Astrocyte of the cerebellum (primary cell): Measurements from ENCODE around the gene C5AR2.
"Not testable (repeated sequence)": the region's sequence is repeated elsewhere in the genome, so short reads cannot be mapped to it uniquely, and the experiment has no call there.

ENCODE experiments used
- DNase-seq: peaks from one replicate; pipeline ENCODE4 v3.0.0-alpha.2; 2011; ENCODE audit warnings: low read depth
- H3K4me3 ChIP-seq: 2 replicates; pipeline ENCODE4 v1.5.1; 2011; ENCODE audit warnings: mild to moderate bottlenecking, low read depth, low read length, moderate library complexity
- in situ Hi-C: cut with HindIII; loops from 2 replicates; pipeline ENCODE4 v1.10.0; 2017; ENCODE audit warnings: low sequenced_read_pairs
- TF ChIP-seq, protein P1 (sequence below): IDR thresholded peaks from 2 replicates; pipeline ENCODE4 v1.5.1; 2012; ENCODE audit warnings: low read length, low read depth, moderate library complexity, mild to moderate bottlenecking; ENCODE audit errors: missing control alignments

Gene C5AR2

DNA sequence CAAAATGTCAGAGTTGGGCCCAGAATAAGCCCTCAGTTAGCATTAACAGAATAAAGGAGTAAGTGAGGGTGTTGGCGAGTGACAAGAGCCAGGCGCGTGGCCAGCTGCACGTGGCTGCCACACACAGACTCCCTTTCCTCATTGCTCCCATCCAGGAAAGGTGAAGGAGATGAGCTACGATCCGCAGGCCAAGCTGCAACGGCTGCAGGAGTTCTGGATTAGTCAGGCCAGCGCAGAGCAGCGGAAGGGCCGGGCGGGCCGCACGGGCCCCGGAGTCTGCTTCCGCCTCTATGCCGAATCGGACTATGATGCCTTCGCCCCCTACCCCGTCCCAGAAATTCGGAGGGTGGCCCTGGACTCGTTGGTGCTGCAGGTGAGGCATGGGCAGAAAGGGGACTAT is 30.3 kb downstream of the C5AR2 start:
- TF ChIP-seq, protein P1, sequence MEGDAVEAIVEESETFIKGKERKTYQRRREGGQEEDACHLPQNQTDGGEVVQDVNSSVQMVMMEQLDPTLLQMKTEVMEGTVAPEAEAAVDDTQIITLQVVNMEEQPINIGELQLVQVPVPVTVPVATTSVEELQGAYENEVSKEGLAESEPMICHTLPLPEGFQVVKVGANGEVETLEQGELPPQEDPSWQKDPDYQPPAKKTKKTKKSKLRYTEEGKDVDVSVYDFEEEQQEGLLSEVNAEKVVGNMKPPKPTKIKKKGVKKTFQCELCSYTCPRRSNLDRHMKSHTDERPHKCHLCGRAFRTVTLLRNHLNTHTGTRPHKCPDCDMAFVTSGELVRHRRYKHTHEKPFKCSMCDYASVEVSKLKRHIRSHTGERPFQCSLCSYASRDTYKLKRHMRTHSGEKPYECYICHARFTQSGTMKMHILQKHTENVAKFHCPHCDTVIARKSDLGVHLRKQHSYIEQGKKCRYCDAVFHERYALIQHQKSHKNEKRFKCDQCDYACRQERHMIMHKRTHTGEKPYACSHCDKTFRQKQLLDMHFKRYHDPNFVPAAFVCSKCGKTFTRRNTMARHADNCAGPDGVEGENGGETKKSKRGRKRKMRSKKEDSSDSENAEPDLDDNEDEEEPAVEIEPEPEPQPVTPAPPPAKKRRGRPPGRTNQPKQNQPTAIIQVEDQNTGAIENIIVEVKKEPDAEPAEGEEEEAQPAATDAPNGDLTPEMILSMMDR, result no peak
- no peak for DNase-seq
- no peak overlapping the region for H3K4me3 ChIP-seq
- in situ Hi-C loops, result no loop called here

DNA sequence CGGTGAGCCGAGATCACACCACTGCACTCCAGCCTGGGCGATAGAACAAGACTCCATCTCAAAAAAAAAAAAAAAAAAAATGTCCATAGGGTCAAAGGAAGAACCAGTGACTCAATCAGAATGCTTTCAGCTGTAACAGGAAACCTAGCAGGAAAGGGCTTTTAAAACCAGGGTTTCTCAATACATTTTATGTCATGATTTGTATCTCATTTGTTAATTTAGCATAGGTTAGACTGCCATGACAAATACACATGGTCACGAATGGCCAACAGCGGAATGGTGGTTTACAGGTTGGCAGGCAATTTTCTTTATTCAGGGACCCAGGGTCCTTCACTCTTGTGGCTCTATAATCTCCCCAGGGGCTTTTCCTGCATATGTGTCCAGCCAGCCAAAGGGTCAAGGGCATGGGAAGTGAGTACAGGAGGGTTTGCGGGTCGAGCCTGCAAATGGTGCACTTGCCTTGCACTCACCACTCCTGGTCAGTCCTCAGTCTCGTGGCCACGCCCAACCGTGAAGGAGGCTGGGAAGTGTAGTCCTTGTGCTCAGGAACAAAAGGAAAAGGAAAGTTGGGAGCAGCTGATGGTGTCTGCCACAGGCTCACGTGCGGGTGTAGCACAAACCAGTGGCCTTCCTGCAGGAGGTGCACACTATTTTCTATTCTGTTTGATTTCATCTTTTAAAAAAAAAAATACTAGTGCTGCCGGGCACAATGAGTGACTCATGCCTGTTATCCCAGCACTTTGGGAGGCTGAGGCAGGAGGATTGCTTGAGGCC is 32.0 kb downstream of the C5AR2 start:
- no peak for DNase-seq
- no peak overlapping the region for H3K4me3 ChIP-seq
- in situ Hi-C loops, result no loop called here
- TF ChIP-seq, protein P1, result no peak

DNA sequence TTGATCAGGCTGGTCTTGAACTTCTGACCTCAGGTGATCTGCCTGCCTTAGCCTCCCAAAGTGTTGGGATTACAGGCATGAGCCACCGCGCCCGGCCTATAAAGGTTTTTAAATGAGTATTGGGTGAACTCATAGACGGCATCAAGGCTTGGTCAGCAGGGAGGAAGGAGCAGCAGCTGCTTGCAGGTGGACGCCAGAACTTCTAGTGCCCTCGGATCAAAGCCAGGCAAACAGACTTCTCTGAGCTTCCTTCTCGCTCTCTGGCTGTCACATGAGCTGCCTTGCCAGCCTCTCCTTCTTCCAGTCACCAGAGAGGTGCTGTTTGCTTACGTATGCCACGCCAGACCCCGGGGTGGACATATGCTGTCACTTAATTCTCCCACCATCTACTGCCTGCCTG is 33.5 kb downstream of the C5AR2 start:
- in situ Hi-C loops, result not testable (repeated sequence)

DNA sequence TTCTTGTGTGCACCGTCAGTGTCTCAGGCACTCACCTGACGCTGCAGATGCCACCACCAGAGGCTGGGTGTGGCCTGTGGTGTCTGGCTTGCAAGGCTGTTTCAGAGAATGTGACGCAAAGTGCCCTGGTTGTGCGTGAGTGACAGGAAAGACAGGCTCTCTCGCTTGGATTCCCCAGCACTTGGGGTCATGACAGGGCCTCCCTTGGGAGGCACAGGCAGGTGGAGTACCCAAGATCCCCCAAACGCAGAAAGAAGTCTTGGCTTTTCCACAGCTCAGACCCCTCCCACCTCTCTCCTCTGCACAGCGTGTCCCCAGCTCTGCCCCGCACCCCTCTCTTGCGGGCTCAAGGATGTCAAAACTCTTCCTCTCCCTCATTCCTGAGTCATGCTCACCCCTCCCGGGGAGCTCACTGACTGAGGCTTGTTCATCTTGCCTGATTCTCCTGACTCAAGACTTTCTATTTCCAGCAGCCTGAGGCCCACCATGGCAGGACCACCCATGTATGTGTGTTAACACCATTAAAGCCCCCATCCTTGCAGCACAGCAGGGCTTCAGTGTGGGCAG is 38.2 kb downstream of the C5AR2 start:
- H3K4me3 ChIP-seq, result no peak overlapping the region
- TF ChIP-seq, protein P1, result no peak
- DNase-seq, result no peak
- in situ Hi-C loops, result no loop called here

More for the DNA sequence above, 33.5 kb downstream of the C5AR2 start:
- not testable (repeated sequence) for DNase-seq, H3K4me3 ChIP-seq

DNA sequence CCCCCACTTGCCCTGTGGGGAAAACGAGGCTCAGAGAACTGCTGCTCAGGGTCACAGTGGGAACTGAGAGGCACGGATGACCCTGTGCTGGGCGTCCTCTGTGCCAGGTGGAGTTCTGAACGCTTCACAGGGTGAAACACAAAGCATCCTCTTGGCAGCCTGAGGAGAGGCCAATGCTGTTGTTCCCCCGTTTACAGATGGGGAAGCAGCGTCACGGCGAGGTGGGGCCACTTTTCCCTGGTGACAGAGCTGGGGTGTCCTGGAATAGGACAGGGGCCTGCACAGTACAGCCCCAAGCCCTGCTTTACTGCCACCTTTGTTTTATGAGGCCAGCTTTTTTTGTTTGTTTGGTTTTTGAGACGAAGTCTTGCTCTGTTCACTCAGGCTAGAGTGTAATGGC is 39.3 kb downstream of the C5AR2 start:
- TF ChIP-seq, protein P1, result no peak
- DNase-seq, result no peak
- in situ Hi-C loops, result no loop called here
- no peak overlapping the region for H3K4me3 ChIP-seq

DNA sequence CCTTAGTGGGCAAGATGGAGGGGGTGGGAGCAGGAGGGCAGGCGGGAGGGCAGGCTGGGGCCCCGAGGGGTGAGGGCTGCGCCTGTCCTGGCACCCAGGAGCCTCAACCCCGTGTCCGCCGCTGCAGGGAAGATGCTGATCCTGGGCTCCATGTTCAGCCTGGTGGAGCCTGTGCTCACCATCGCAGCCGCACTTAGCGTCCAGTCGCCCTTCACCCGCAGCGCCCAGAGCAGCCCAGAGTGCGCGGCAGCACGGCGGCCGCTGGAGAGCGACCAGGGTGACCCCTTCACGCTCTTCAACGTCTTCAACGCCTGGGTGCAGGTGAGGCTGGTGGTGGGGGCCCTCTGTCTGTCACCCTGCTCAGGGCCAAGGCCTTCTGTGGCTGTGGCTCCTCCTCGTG is 40.6 kb downstream of the C5AR2 start:
- TF ChIP-seq, protein P1, result no peak
- in situ Hi-C loops, result no loop called here
- DNase-seq, result no peak
- H3K4me3 ChIP-seq, result no peak overlapping the region

DNA sequence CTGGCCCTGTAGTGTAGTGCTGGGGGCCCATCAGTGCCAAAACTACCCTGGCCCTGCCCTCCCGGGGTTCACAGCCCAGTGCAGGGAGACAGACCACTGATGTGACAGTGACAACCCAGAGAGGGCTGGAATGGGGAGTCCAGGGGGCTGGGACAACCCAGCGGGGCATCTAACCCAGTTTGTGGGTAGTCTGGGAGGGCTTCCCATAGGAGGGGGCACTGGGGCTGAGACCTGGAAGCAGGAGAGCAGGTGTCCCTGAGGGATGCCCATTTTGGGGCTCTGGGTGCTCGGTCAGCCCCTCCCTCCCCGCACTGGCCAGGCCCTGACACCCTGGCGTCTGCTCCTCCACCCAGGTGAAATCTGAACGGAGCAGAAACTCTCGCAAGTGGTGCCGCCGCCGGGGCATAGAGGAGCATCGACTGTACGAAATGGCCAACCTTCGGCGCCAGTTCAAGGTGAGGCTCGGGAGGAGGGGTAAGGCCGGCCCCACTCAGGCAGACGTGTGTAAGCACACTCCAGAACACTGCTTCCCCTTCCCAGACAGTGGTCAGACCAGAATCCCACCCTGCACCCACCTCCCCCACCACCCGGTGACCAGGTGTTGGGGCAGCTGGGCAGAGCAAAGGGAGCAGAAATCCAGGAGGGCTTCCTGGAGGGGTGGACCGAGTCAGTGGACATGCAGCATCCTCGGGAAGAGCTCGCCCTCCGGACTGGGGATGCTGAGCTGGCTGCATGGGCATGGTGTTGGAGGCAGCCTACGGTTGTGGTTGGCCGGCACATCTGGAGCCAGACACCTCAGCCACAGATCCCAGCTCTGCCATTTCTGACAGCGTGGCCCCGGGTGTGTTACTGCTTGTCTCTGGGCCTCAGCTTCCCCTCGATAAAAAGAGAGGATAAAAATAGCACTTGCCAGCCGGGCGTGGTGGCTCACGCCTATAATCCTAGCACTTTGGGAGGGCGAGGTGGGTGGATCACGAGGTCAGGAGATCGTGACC is 41.6 kb downstream of the C5AR2 start:
- in situ Hi-C loops, result no loop called here
- no peak overlapping the region for H3K4me3 ChIP-seq
- no peak for DNase-seq
- TF ChIP-seq, protein P1, result no peak
